OCI-LY3 (cell line): ENCODE results near the gene DNAJB8.

Source experiments
- H2AFZ ChIP-seq: fragments of 200-600, 300-600 bp; shearing (Covaris generic); 2 replicates; pipeline ENCODE4 v1.6.0; 2014; ENCODE audit warnings: antibody characterized with exemption, low read depth, low read length
- H3K27ac ChIP-seq: fragments of 200-600, 300-600 bp; sonication (generic); 2 replicates; pipeline ENCODE4 v1.5.1; 2014; ENCODE audit warnings: mild to moderate bottlenecking, low read length, moderate library complexity, mixed read lengths
- H3K27me3 ChIP-seq: fragments of 200-600, 300-600 bp; sonication (generic); 2 replicates; pipeline ENCODE4 v1.6.1; 2014; ENCODE audit warnings: low read depth, low read length, mixed read lengths
- H3K36me3 ChIP-seq: fragments of 200-600, 300-600 bp; sonication (generic); replicated peaks from 2 replicates; pipeline ENCODE3; 2014; ENCODE audit warnings: low read depth, low read length, mixed read lengths
- H3K4me1 ChIP-seq: fragments of 300-600, 200-600 bp; sonication (generic); 2 replicates; pipeline ENCODE4 v1.6.1; 2014; ENCODE audit warnings: low read length, mixed read lengths
- H3K4me2 ChIP-seq: fragments of 200-600, 300-600 bp; sonication (generic); 2 replicates; pipeline ENCODE4 v1.6.1; 2014; ENCODE audit warnings: low read length, mixed read lengths
- H3K4me3 ChIP-seq: fragments of 300-600, 200-600 bp; sonication (generic); 2 replicates; pipeline ENCODE4 v1.5.1; 2014; ENCODE audit warnings: antibody characterized with exemption, mild to moderate bottlenecking, low read length, moderate library complexity
- H3K79me2 ChIP-seq: fragments of 300-600, 200-600 bp; shearing (Covaris generic); 2 replicates; pipeline ENCODE4 v1.6.1; 2014; ENCODE audit warnings: mild to moderate bottlenecking, low read length, mixed read lengths
- H3K9ac ChIP-seq: fragments of 300-600, 200-600 bp; shearing (Covaris generic); 2 replicates; pipeline ENCODE4 v1.6.0; 2014; ENCODE audit warnings: mild to moderate bottlenecking, low read length, moderate library complexity
- H3K9me3 ChIP-seq: fragments of 200-600, 300-600 bp; shearing (Covaris generic); 2 replicates; pipeline ENCODE4 v1.6.1; 2014; ENCODE audit warnings: low read length, mixed read lengths; ENCODE audit not compliant: insufficient read depth
- H4K20me1 ChIP-seq: fragments of 200-600, 300-600 bp; sonication (generic); 2 replicates; pipeline ENCODE4 v1.6.1; 2016; ENCODE audit warnings: low read length, mixed read lengths; ENCODE audit not compliant: insufficient read depth
- CTCF ChIP-seq: fragments of 200-600, 300-600 bp; sonication (generic); IDR thresholded peaks from 2 replicates; pipeline ENCODE4 v1.5.1; 2014; ENCODE audit warnings: antibody characterized with exemption, low read length, low read depth
- EZH2phosphoT487 ChIP-seq: fragments of 200-600 bp; shearing (Covaris generic); IDR thresholded peaks from 2 replicates; pipeline ENCODE4 v1.6.1; 2018; ENCODE audit warnings: antibody characterized with exemption, mixed run types, low read depth

Gene DNAJB8

DNA sequence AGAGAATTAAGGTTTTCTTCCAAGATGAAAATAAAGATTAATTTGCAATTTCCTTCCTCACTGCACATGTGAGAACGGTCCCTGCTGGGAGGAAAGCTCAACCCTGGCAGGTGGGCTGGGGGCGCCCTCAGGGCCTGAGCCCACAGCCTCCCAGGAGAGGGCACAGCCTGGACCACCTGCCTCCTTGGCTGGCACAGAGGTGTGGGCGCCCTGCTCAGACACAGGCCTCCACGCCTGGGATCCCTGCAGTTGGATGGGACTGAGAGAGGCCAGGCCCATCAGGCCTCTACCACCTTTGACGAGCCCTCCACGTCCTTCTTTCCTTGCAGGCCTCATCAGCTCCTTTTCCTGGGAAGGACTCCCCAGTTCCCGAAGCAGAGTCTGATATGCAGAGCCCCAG is 46.4 kb downstream of the DNAJB8 start:
- Histone ChIP-seq H3K79me2 (no peaks in the 10 kb centered on the region), H2AFZ (no peak overlapping the region), H4K20me1 (no peaks in the 10 kb centered on the region), H3K27me3 (no peaks in the 10 kb centered on the region), H3K9me3 (no peaks in the 10 kb centered on the region), H3K4me2 (no peak overlapping the region), H3K9ac (no peak overlapping the region), H3K36me3 (no peaks in the 10 kb centered on the region), H3K4me1 (no peaks in the 10 kb centered on the region), H3K4me3 (no peak overlapping the region), H3K27ac (no peak overlapping the region)
- no peak for TF ChIP-seq EZH2phosphoT487
- no peak for TF ChIP-seq CTCF

- no peak overlapping the region for H3K4me2 ChIP-seq
- H3K9me3 ChIP-seq, result no peaks in the 10 kb centered on the region
- H3K27ac ChIP-seq, result no peak overlapping the region
- H3K27me3 ChIP-seq, result no peaks in the 10 kb centered on the region
- H3K4me3 ChIP-seq, result no peak overlapping the region
- no peaks in the 10 kb centered on the region for H4K20me1 ChIP-seq
- no peak overlapping the region for H2AFZ ChIP-seq
- H3K4me1 ChIP-seq, result no peaks in the 10 kb centered on the region
- H3K36me3 ChIP-seq, result no peaks in the 10 kb centered on the region
- no peak overlapping the region for H3K9ac ChIP-seq
- TF ChIP-seq EZH2phosphoT487 (no peak), CTCF (no peak)
- no peaks in the 10 kb centered on the region for H3K79me2 ChIP-seq
Observed at GRCh38 chr3:128419311-128419710, 47.4 kb downstream of the DNAJB8 start.

GRCh38 chr3:128418900-128419299 is 47.8 kb downstream of the DNAJB8 start:
- H2AFZ ChIP-seq, result no peak overlapping the region
- no peak overlapping the region for H3K4me3 ChIP-seq
- H3K79me2 ChIP-seq, result no peaks in the 10 kb centered on the region
- no peak overlapping the region for H3K9ac ChIP-seq
- no peaks in the 10 kb centered on the region for H3K4me1 ChIP-seq
- no peaks in the 10 kb centered on the region for H3K36me3 ChIP-seq
- no peaks in the 10 kb centered on the region for H4K20me1 ChIP-seq
- no peak overlapping the region for H3K4me2 ChIP-seq
- H3K27ac ChIP-seq, result no peak overlapping the region
- H3K9me3 ChIP-seq, result no peaks in the 10 kb centered on the region
- TF ChIP-seq CTCF (no peak), EZH2phosphoT487 (no peak)
- no peaks in the 10 kb centered on the region for H3K27me3 ChIP-seq

GRCh38 chr3:128416578-128417211 is 50.0 kb downstream of the DNAJB8 start:
- no peak for TF ChIP-seq EZH2phosphoT487
- TF ChIP-seq CTCF, result no peak
- no peaks in the 10 kb centered on the region for H3K4me1 ChIP-seq
- H3K4me3 ChIP-seq, result no peak overlapping the region
- H3K9ac ChIP-seq, result no peak overlapping the region
- H3K9me3 ChIP-seq, result no peaks in the 10 kb centered on the region
- no peaks in the 10 kb centered on the region for H3K36me3 ChIP-seq
- H4K20me1 ChIP-seq, result no peaks in the 10 kb centered on the region
- no peak overlapping the region for H3K4me2 ChIP-seq
- no peak overlapping the region for H3K27ac ChIP-seq
- H3K79me2 ChIP-seq, result no peaks in the 10 kb centered on the region
- H3K27me3 ChIP-seq, result no peaks in the 10 kb centered on the region
- no peak overlapping the region for H2AFZ ChIP-seq
